Stimulated activated CD4-positive, alpha-beta T cell treated with anti-CD3 and anti-CD28 coated beads, Interleukin-2, amount 100 ng/mL, for 48 hours (primary cell): ENCODE measurements around the gene PPFIA4.
"Not testable (repeated sequence)": the region's sequence is repeated elsewhere in the genome, so short reads cannot be mapped to it uniquely, and the experiment has no call there.

ENCODE experiments used
- DNase-seq, 2 donors: peaks; one replicate each; pipeline ENCODE4 v3.0.0-alpha.2; 2020

Gene PPFIA4

DNA sequence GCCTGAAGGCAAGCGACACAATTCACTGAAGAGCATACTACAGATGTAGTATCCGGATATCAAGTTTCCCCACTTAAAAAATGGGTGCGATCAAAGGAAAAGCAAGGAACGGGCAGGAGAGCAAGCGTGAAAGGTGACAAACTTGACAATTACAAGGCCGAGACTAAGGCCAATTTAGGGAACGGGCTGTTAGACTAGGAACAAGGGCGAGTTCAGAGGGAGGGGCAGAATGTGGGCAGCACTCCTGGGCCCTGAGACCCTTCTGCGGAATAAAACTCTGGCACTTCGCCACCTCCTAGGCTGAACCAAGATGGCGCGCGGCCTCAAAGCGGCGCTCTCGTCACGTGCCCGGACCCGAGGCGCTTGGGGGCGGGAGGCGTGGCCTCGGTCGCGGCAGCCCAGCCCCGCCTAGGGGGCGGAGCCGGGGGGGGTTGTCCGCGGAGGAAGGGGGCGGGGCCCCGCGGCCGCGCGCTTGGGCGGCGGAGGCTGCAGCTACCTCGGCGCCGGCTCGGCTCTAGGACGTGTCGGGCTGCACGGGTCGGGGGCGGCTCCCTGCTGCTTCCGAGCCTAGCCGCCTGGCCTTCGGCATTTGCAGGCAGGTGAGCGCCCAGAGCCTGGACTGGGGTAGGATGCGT, at the start of gene PPFIA4:
Gene PPFIA4, plus strand, starts transcription at position 461 of the 635 bp plus-strand sequence. CDS start 12,518 bp downstream, outside the sequence.
- peak; percentile 85 to 93 for DNase-seq

DNA sequence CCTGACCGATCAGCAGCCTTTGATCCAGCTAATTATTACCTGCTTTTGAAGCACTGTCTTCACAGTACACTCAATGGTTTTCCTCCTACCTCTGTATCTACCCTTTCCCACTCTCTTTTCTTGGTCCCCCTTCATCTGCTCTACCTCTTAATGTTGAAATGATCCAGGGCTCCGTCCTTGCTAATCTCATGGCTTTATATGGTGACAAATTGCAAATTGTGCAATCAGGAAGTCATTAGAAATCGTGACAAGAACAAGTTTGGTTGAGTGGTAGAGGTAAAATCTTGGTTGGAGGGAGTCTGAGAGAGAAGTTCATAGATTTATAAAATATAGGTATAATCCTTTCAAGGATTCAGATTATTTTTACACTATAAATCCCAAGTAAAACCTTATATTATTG, 49.7 kb upstream of the PPFIA4 start:
- DNase-seq = no peak

DNA sequence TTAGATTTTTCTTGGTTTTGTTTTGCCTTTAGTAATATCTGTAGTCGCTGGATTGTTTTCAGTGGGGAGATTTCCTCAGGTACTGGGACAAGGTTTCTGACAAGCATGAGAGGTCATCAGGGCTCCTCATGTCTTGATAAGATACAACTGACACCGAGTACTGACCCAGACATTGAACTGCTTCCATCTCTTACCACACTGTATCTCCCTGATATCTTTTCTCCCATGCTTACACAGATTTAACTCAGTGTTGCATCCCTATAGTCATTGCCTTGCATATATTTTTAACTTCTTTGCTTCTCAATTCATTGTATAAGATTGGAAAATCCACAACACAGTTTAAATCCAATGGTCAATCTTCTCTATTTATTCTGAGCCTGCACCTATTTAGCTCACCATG, 46.8 kb upstream of the PPFIA4 start:
- DNase-seq = no peak

DNA sequence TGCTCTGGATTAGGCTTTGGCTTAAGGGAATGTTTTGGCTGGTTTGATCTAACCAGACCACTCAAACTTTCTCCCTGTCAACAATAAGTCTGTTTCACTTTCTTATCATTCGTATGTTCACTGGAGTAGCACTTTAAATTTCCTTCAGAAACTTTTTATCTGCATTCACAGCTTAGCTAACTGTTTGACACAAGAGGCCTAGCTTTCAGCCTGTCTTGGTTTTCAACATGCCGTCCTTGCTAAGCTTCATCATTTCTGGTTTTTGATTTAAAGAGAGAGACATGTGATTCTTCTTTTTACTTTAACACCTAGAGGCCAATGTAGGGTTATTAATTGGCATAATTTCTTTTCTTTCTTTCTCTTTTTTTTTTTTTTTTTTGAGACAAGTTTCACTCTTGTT, 44.4 kb upstream of the PPFIA4 start:
- DNase-seq = no peak

DNA sequence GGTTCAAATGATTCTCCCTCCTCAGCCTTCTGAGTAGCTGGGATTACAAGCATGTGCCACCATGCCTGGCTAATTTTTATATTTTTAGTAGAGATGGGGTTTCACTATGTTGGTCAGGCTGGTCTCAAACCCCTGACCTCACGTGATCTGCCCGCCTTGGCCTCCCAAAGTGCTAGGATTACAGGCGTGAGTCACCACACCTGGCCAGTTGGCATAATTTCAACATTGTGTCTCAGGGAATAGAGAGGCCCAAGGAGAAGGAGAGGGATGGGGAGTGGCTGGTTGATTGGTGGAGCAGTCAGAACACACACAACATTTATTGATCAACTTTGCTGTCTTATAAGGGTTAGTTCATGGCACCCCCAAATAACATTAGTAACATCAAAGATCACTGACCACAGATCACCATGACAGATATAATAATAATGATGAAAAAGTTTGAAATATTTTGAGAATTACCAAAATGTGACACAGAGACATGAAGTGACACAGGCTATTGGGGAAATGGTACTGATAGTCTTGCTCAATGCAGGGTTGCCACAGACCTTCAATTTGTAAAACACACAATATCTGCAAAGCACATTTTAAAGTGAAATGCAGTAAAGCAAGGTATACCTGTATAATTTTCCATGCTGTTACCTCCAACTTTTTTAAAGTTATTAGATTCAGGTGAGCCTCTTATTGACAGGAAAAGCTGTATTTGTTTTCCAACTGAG, 43.4 kb upstream of the PPFIA4 start:
- DNase-seq = no peak

- DNase-seq = not testable (repeated sequence)
These were observed 40.2 kb upstream of the PPFIA4 start for GRCh38 chr1:202986120-202986519.

DNA sequence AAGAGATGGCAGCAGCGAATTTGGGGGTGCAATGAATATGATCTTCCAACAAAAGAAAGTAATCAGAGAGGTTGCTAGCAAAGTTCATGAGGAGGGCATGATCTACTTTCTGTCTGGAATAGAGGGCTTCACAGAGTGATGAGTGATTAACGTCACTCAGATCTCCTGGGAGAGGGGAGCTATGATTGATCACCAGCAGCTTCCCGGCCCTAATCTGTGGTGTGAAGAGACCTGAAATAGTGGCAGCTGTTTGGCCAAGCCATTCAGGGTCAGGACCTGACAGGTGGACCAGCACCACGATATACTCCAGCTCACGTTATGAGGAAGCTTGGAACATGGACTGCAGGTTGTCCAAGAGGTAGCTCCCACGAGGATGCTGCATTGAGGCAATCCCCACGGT, 39.0 kb upstream of the PPFIA4 start:
- DNase-seq = no peak

- DNase-seq = no peak
These were observed 38.2 kb upstream of the PPFIA4 start for GRCh38 chr1:202987922-202988583.

DNA sequence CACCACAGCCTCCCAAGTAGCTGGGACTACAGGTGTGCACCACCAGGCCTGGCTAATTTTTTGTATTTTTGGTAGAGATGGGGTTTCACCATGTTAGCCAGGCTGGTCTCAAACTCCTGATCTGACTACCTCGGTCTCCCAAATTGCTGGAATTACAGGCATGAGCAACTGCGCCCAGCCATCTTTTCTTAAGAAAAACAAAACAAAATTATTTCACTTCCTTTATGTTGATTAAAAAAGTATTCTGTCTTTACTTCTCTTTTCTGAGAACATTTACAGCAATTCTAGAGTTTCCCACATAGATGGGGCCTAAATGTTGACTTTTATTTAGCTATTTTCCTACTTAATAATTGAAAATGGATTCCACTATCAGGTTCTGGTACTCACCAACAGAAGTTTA, 36.4 kb upstream of the PPFIA4 start:
- no peak for DNase-seq

- DNase-seq = no peak
These were observed 35.2 kb upstream of the PPFIA4 start for GRCh38 chr1:202991112-202991511.

DNA sequence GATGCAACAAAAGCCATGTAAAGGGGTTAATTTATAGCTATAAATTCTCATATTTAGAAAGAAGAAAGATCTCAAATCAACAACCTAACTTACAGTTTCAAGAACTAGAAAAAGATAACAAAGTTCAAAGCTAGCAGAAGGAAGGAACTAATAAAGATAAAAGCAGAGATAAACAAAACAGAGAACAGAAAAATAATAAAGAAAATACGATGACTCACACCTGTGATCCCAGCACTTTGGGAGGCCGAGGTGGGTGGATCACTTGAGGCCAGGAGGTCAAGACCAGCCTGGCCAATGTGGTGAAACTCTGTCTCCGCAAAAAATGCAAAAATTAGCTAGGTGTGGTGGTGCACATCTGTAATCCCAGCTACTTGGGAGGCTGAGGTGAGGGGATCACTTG, 31.5 kb upstream of the PPFIA4 start:
- no peak for DNase-seq

DNA sequence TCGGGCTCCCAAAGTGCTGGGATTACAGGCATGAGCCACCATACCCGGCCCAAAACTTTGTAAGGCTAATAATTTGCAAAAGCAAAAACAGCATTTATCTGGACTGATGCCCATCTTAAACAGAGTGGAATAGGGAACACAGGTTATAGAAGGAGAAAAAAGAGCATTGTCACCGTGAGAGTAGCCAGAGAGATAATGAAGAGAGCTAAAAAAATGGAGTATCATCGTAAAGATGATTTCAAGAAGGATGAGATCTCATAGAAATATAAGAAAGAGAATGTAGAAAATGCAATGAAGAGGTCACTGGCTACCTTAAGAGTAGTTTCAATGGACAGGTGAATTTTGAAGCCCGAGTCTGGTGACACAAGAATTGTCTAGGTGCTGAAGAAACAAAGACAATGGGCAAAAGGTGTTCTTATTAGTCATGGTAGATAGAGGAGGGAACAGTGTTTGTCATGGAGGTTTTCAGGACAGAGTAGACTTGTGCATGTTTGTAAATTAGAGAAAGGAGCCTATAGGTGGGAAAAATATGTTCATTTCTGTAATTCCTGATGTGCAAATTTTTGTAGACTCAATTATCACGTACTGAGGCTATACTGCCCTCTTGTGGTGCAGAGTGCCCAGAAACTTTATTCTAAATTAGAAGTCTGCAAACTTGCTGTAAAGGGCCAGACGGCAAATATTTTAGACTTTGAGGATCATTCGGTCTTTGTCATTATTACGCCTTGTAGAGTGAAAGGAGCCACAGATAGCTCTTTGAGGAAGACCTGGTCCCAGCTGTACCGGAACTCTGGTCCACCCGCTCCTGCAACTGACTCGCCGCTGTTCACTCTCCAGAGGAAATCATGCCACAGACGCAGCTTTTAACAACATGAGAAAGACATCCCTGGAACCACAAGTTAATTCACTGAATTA, 27.2 kb upstream of the PPFIA4 start:
- peak; percentile 70 to 75 for DNase-seq

- DNase-seq = no peak
These were observed 25.9 kb upstream of the PPFIA4 start for GRCh38 chr1:203000217-203000944.

DNA sequence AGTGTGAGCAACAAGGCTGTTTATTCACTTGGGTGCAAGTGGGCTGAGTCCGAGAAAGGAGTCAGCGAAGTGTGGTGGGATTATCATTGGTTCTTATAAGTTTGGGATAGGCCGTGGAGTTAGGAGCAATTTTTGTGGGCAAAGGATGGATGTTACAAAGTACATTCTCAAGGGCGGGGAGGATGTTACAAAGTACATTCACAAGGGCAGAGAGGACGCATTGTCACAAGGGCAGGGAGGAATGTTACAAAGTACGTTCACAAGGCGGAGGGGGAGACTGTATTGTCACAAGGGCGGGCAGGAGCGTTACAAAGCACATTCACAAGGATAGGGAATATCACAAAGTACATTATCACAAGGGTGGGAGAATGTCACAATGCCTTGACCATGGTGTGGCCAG, 24.3 kb upstream of the PPFIA4 start:
- DNase-seq = no peak

GRCh38 chr1:203002951-203003350, 23.3 kb upstream of the PPFIA4 start:
- no peak for DNase-seq

DNA sequence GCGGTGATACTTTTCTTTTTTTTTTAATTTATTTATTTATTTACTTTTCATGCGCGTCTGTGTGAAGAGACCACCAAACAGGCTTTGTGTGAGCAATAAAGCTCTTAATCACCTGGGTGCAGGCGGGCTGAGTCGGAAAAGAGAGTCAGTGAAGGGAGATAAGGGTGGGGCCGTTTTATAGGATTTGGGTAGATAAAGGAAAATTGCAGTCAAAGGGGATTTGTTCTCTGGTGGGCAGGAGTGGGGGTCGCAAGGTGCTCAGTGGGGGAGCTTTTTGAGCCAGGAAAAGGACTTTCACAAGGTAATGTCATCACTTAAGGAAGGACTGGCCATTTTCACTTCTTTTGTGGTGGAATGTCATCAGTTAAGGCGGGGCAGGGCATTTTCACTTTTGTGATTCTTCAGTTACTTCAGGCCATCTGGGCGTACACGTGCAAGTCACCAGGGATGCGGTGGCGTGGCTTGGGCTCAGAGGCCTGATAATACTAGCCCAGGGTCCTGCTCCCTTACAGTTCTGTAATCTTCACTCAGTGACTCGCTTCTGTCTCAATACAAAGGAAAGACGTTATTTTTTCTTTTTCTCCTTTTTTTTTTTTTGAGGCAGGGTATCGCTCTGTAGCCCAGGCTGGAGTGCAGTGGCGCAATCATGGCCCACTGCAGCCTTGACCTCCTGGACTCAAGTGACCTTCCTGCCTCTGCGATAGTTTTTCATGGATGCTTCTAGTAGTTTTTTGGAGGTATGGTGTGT, 20.7 kb upstream of the PPFIA4 start:
- DNase-seq = not testable (repeated sequence)

- peak; percentile 89 to 92 for DNase-seq
These were observed 19.1 kb upstream of the PPFIA4 start, which contains the start of gene TMEM183A for GRCh38 chr1:203006948-203007871. Gene TMEM183A (plus strand): TSS chr1:203007374. CDS start chr1:203007466, 92 bp downstream.

DNA sequence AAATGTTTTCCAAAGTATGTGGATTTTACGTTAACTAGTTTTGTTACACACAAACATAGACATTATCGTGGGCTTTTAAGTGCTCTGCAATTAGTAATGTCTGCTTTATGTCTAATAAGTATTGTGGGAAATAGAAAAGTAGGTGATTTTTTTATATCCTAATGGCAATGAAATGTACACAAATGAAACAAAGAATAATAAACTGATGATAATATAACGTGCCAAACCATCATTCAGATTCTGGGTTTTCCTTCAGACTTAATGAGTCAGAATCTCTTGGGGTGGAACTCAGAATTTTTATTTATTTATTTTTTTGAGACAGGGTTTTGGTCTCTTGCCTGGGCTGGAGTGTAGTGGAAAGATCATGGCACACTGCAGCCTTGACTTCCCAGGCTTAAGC, 17.1 kb upstream of the PPFIA4 start:
- DNase-seq = no peak

DNA sequence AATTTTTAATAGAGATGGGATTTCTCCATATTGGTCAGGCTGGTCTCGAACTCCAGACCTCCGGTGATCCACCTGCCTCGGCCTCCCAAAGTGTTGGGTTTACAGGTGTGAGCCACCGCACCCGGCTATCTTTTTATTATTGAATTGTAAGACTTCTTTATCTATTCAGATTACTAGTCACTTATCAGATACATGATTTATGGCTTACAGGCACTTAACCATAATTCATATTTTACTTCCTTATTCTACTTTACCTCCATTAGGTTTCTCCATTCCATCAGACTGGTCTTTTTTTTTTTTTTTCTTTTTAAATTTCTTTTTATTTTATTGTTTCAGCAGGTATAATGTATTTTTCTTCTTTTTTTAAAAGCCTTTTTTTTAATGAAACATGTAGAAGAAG, 14.7 kb upstream of the PPFIA4 start:
- DNase-seq = no peak

GRCh38 chr1:203017061-203017460, 9.2 kb upstream of the PPFIA4 start:
- DNase-seq = no peak
